HepG2 (cell line): ENCODE measurements around the gene KIAA0825.

Experiments used
- FOXA1 ChIP-seq, 2 experiments: fragments of 450-650 bp in 1 of 2; sonication (generic) in 1 of 2; formaldehyde crosslinking in 1 of 2; IDR thresholded peaks; 2 replicates each; pipeline versions ENCODE4 v1.4.0 to v1.6.1; 2016 to 2020; ENCODE audit warnings: missing genetic modification reagents in 1 of 2
- GABPA ChIP-seq, 2 experiments: IDR thresholded peaks; 2 replicates each; pipeline ENCODE4 v1.6.1; 2011 to 2016; ENCODE audit warnings: low read depth in 2 of 2, low read length in 1 of 2, missing biosample characterization in 1 of 2, missing genetic modification characterization in 1 of 2
- HCFC1 ChIP-seq: fragments of 150-350 bp; IDR thresholded peaks from 2 replicates; pipeline ENCODE4 v1.6.1; 2014; ENCODE audit warnings: low read depth, low read length
- MAX ChIP-seq: IDR thresholded peaks from 2 replicates; pipeline ENCODE4 v1.6.1; 2012; ENCODE audit warnings: inconsistent platforms
- POLR2A ChIP-seq, 2 experiments: IDR thresholded peaks; 2 replicates each; pipeline ENCODE4 v1.6.1; 2011; ENCODE audit warnings: low read depth in 2 of 2, low read length in 2 of 2, mild to moderate bottlenecking in 1 of 2, moderate library complexity in 1 of 2; ENCODE audit not compliant: insufficient read depth in 1 of 2
- RFX5 ChIP-seq: IDR thresholded peaks from 2 replicates; pipeline ENCODE4 v1.6.1; 2011; ENCODE audit warnings: low read depth, low read length, improper control_type of control experiment
- SMAD9 ChIP-seq: sonication (generic); formaldehyde crosslinking; IDR thresholded peaks from 2 replicates; pipeline ENCODE4 v1.5.1; 2020; ENCODE audit warnings: mild to moderate bottlenecking, missing genetic modification reagents
- SMARCE1 ChIP-seq: fragments of 450-650 bp; IDR thresholded peaks from 2 replicates; pipeline ENCODE4 v1.6.1; 2017; ENCODE audit warnings: borderline replicate concordance
- YY1 ChIP-seq: IDR thresholded peaks from 2 replicates; pipeline ENCODE4 v1.6.1; 2011; ENCODE audit warnings: low read length, low read depth, moderate library complexity, mild to moderate bottlenecking; ENCODE audit not compliant: insufficient read depth, insufficient replicate concordance
- ZNF792 ChIP-seq: IDR thresholded peaks from 2 replicates; pipeline ENCODE4 v1.6.1; 2016

GRCh38 chr5:94577466-94578245 is 40.7 kb downstream of the KIAA0825 start:
- no peak for TF ChIP-seq YY1
- TF ChIP-seq POLR2A (IDR thresholded peaks at IDR 0.05; ENCODE audit: insufficient read depth in 1 of 2, low read depth in 2 of 2, low read length in 2 of 2): no peak
- no peak for TF ChIP-seq SMARCE1
- no peak for TF ChIP-seq MAX
- TF ChIP-seq GABPA (IDR thresholded peaks at IDR 0.05; ENCODE audit: low read depth, low read length): no peak
- TF ChIP-seq GABPA (CRISPR knock-in tag; IDR thresholded peaks at IDR 0.05; ENCODE audit: low read depth): no peak
- TF ChIP-seq FOXA1 (IDR thresholded peaks at IDR 0.05): no peak
- TF ChIP-seq FOXA1 (CRISPR knock-in tag; IDR thresholded peaks at IDR 0.05): no peak
- no peak for TF ChIP-seq ZNF792
- no peak for TF ChIP-seq HCFC1
- TF ChIP-seq SMAD9 (CRISPR knock-in tag): no peak
- TF ChIP-seq RFX5: no peak
